ENCODE measurements around the gene MRS2. TPM values are rescaled to one million over a fixed set of nuclear protein-coding genes. Genes with fewer than 3 reads are reported as not detected.

The MRS2 gene
- total RNA-seq, 1 experiment from 2014 or later: 19.8 TPM

DNA sequence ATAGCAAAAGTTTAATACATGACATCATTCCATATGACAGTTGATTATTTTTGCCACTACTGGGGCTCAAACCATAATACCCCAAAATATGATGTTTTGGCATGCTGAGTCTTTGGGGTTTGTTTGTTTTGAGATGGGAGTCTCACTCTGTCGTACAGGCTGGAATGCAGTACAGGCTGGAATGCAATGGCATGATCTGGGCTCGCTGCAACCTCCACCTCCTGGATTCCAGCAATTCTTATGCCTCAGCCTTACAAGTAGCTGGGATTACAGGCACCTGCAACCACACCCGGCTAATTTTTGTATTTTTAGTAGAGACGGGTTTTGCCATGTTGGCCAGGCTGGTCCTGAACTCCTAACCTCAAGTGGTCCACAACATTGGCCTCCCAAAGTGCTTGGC is 1.3 kb upstream of the MRS2 start:
- POLR2A ChIA-PET (ENCODE audit: unreplicated experiment): no interaction called here
- Histone ChIP-seq H3K36me3 (ENCODE audit: low read depth, low read length) (peaks cover 5% of the 10 kb centered on the region), H3K4me2 (ENCODE audit: low read length) (no peak overlapping the region), H4K20me1 (ENCODE audit: low read length) (peaks cover 13% of the 10 kb centered on the region; the same call in 1 of the 2 replicates), H3F3A (ENCODE audit: low read length, unreplicated experiment) (no peaks in the 10 kb centered on the region), H3K79me2 (ENCODE audit: low read length) (peaks cover 43% of the 10 kb centered on the region), H3K27me3 (ENCODE audit: low read length) (no peaks in the 10 kb centered on the region), H2AFZ (ENCODE audit: low read length) (no peak overlapping the region), H3K9me3 (ENCODE audit: low read length) (no peaks in the 10 kb centered on the region), H3K4me3 (ENCODE audit: low read length) (no peak overlapping the region), H3K4me1 (ENCODE audit: insufficient read depth, low read length) (peaks cover 18% of the 10 kb centered on the region), H3K27ac (ENCODE audit: low read length) (no peak overlapping the region), H3K9ac (ENCODE audit: low read length) (no peak overlapping the region), H3K9me2 (replicated peaks; ENCODE audit: low read length) (no peaks in the 10 kb centered on the region)
- DNase-seq (no peak), ATAC-seq (no peak)
- intact Hi-C loops (cut with micrococcal nuclease): no loop called here
- no TSS peak for BruUV-seq (replicated peaks)
- CTCF ChIA-PET: no interaction called here
- TF ChIP-seq EZH2 (IDR thresholded peaks at IDR 0.05; ENCODE audit: low read length, unreplicated experiment): no peak
- TF ChIP-seq, protein P1, sequence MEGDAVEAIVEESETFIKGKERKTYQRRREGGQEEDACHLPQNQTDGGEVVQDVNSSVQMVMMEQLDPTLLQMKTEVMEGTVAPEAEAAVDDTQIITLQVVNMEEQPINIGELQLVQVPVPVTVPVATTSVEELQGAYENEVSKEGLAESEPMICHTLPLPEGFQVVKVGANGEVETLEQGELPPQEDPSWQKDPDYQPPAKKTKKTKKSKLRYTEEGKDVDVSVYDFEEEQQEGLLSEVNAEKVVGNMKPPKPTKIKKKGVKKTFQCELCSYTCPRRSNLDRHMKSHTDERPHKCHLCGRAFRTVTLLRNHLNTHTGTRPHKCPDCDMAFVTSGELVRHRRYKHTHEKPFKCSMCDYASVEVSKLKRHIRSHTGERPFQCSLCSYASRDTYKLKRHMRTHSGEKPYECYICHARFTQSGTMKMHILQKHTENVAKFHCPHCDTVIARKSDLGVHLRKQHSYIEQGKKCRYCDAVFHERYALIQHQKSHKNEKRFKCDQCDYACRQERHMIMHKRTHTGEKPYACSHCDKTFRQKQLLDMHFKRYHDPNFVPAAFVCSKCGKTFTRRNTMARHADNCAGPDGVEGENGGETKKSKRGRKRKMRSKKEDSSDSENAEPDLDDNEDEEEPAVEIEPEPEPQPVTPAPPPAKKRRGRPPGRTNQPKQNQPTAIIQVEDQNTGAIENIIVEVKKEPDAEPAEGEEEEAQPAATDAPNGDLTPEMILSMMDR (conservative IDR thresholded peaks at IDR 0.05; ENCODE audit: low read depth, low read length): no peak
- no peak for TF ChIP-seq EZH2phosphoT487 (IDR thresholded peaks at IDR 0.05; ENCODE audit: borderline replicate concordance, low read length)

DNA sequence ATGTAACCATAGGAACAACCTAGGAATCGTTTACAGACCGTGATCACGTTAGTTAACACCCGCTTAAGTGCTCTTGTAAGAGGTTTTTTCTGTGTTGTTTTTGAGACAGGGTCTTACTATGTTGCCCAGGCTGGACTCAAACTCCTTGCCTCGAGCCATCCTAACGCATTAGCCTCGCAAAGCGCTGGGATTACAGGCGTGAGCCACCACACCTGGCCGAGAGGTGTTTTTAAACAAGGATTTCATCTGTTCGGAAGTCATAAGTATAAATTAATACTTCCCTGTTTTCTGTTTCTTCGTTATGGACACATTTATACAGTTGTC is 727 bp downstream of the MRS2 start:
- H3K9me3 ChIP-seq (ENCODE audit: low read length): no peaks in the 10 kb centered on the region
- H3K36me3 ChIP-seq (ENCODE audit: low read depth, low read length): peaks cover 12% of the 10 kb centered on the region
- ChIA-PET POLR2A (ENCODE audit: unreplicated experiment) (no interaction called here), CTCF (no interaction called here)
- no TSS peak for BruUV-seq (replicated peaks)
- peak overlapping the region; percentile 88 for H3K4me2 ChIP-seq (ENCODE audit: low read length)
- TF ChIP-seq EZH2phosphoT487 (IDR thresholded peaks at IDR 0.05; ENCODE audit: borderline replicate concordance, low read length): no peak
- TF ChIP-seq, protein P1 (conservative IDR thresholded peaks at IDR 0.05; ENCODE audit: low read depth, low read length): no peak
- no peak for TF ChIP-seq EZH2 (IDR thresholded peaks at IDR 0.05; ENCODE audit: low read length, unreplicated experiment)
- H4K20me1 ChIP-seq (ENCODE audit: low read length): peaks cover 13% of the 10 kb centered on the region; the same call in 1 of the 2 replicates
- peak overlapping the region; percentile 91 for H3K9ac ChIP-seq (ENCODE audit: low read length)
- ATAC-seq (no peak), DNase-seq (no peak)
- H3K27me3 ChIP-seq (ENCODE audit: low read length): no peaks in the 10 kb centered on the region
- intact Hi-C loops (cut with micrococcal nuclease): no loop called here
- H3F3A ChIP-seq (ENCODE audit: low read length, unreplicated experiment): no peaks in the 10 kb centered on the region
- peaks cover 18% of the 10 kb centered on the region for H3K4me1 ChIP-seq (ENCODE audit: insufficient read depth, low read length)
- no peaks in the 10 kb centered on the region for H3K9me2 ChIP-seq (replicated peaks; ENCODE audit: low read length)
- H2AFZ ChIP-seq (ENCODE audit: low read length): peak overlapping the region; percentile 85
- H3K79me2 ChIP-seq (ENCODE audit: low read length): peaks cover 53% of the 10 kb centered on the region
- 0 out of 2 replicates have a peak overlapping the region, but pooled peaks have one; percentile 19 for H3K27ac ChIP-seq (ENCODE audit: low read length)
- H3K4me3 ChIP-seq (ENCODE audit: low read length): peak overlapping the region; percentile 96

DNA sequence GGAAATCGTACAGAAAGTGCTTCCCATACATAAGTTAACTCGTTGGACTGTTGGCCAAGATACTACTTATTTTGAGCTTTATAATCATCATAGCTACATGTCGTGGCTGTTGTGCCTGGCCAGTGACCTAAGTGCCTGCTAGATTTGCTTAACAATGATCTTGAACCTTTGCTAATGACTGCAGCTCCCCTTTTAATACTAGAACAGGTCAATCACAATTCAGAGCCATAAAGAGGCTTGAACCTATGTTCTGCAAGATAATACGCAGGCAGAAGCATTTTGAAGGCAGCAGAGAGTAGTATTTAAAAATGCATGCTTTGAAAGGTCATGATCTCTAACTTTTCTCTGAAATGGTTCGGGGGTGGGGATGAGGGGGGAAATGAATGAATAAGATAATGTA is 2.5 kb downstream of the MRS2 start:
- ChIA-PET POLR2A (ENCODE audit: unreplicated experiment) (no interaction called here), CTCF (no interaction called here)
- H3K79me2 ChIP-seq (ENCODE audit: low read length): peaks cover 66% of the 10 kb centered on the region

More for the DNA sequence above, 2.5 kb downstream of the MRS2 start:
- DNase-seq (no peak), ATAC-seq (no peak)
- Histone ChIP-seq H3K9me3 (ENCODE audit: low read length) (no peaks in the 10 kb centered on the region), H2AFZ (ENCODE audit: low read length) (no peak overlapping the region), H3K4me3 (ENCODE audit: low read length) (0 out of 2 replicates have a peak overlapping the region, but pooled peaks have one; percentile 10), H3K36me3 (ENCODE audit: low read depth, low read length) (peaks cover 20% of the 10 kb centered on the region), H4K20me1 (ENCODE audit: low read length) (peaks cover 13% of the 10 kb centered on the region; the same call in 1 of the 2 replicates), H3K9me2 (replicated peaks; ENCODE audit: low read length) (no peaks in the 10 kb centered on the region), H3K27me3 (ENCODE audit: low read length) (no peaks in the 10 kb centered on the region), H3K9ac (ENCODE audit: low read length) (no peak overlapping the region), H3K27ac (ENCODE audit: low read length) (no peak overlapping the region), H3K4me2 (ENCODE audit: low read length) (0 out of 2 replicates have a peak overlapping the region, but pooled peaks have one; percentile 19), H3F3A (ENCODE audit: low read length, unreplicated experiment) (no peaks in the 10 kb centered on the region), H3K4me1 (ENCODE audit: insufficient read depth, low read length) (peaks cover 18% of the 10 kb centered on the region)
- intact Hi-C loops (cut with micrococcal nuclease): no loop called here
- TF ChIP-seq, protein P1 (conservative IDR thresholded peaks at IDR 0.05; ENCODE audit: low read depth, low read length): no peak
- TF ChIP-seq EZH2phosphoT487 (IDR thresholded peaks at IDR 0.05; ENCODE audit: borderline replicate concordance, low read length) (no peak), EZH2 (IDR thresholded peaks at IDR 0.05; ENCODE audit: low read length, unreplicated experiment) (no peak)
- no TSS peak for BruUV-seq (replicated peaks)
